ENCODE data around the gene ST3GAL3. TPM values are rescaled to one million over a fixed set of nuclear protein-coding genes. Genes with fewer than 3 reads are reported as not detected.

The ST3GAL3 gene
- total and polyA plus RNA-seq, 10 of the 15 experiments (the other 5 are each of a cell fraction or from before 2014, with no cell fraction given) = 1.2 to 19.3 (median 11.0) TPM

GRCh38 chr1:43947061-43947873 is 239.9 kb downstream of the ST3GAL3 start (continued):
- TF ChIP-seq, protein P1, sequence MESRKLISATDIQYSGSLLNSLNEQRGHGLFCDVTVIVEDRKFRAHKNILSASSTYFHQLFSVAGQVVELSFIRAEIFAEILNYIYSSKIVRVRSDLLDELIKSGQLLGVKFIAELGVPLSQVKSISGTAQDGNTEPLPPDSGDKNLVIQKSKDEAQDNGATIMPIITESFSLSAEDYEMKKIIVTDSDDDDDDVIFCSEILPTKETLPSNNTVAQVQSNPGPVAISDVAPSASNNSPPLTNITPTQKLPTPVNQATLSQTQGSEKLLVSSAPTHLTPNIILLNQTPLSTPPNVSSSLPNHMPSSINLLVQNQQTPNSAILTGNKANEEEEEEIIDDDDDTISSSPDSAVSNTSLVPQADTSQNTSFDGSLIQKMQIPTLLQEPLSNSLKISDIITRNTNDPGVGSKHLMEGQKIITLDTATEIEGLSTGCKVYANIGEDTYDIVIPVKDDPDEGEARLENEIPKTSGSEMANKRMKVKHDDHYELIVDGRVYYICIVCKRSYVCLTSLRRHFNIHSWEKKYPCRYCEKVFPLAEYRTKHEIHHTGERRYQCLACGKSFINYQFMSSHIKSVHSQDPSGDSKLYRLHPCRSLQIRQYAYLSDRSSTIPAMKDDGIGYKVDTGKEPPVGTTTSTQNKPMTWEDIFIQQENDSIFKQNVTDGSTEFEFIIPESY (IDR thresholded peaks at IDR 0.05) = no peak
- TF ChIP-seq IRF5 (IDR thresholded peaks at IDR 0.05; ENCODE audit: borderline replicate concordance) = no peak
- TF ChIP-seq, protein P2, sequence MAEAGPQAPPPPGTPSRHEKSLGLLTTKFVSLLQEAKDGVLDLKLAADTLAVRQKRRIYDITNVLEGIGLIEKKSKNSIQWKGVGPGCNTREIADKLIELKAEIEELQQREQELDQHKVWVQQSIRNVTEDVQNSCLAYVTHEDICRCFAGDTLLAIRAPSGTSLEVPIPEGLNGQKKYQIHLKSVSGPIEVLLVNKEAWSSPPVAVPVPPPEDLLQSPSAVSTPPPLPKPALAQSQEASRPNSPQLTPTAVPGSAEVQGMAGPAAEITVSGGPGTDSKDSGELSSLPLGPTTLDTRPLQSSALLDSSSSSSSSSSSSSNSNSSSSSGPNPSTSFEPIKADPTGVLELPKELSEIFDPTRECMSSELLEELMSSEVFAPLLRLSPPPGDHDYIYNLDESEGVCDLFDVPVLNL (IDR thresholded peaks at IDR 0.05; ENCODE audit: low read depth, low read length) = no peak
- peak; percentile 0; the same call in 1 of the 2 replicates for TF ChIP-seq PML (IDR thresholded peaks at IDR 0.05; ENCODE audit: low read length)
- TF ChIP-seq, protein P3, sequence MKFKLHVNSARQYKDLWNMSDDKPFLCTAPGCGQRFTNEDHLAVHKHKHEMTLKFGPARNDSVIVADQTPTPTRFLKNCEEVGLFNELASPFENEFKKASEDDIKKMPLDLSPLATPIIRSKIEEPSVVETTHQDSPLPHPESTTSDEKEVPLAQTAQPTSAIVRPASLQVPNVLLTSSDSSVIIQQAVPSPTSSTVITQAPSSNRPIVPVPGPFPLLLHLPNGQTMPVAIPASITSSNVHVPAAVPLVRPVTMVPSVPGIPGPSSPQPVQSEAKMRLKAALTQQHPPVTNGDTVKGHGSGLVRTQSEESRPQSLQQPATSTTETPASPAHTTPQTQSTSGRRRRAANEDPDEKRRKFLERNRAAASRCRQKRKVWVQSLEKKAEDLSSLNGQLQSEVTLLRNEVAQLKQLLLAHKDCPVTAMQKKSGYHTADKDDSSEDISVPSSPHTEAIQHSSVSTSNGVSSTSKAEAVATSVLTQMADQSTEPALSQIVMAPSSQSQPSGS (IDR thresholded peaks at IDR 0.05; ENCODE audit: low read length) = no peak
- peak; percentile 76; the same call in 1 of the 2 replicates for TF ChIP-seq NKRF (conservative IDR thresholded peaks at IDR 0.05)

Data from GM12878 (cell line).